ENCODE data around the gene CEP350.

CEP350 gene

DNA sequence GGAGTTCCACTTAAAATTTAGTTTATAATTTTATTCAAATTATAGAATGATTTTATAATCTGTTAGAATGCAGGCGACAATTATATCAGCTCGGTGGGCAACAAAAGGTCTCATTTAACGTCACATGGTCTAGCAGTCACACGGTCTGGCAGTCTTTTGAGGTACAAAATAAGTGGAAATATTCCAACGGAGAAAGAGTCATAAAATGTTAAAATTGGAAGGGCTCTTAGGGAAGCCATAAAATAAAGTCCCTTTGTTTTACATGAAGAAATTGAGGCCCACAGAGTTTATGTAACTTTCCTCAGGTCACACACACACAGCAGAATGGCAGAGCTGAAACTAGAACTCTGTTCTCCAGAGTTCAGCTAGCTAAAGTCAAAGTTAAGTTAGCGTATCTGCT, 115.7 kb downstream of the CEP350 start:
- FAIRE-seq, result no peak

- no peak for FAIRE-seq
These were observed 117.1 kb downstream of the CEP350 start for GRCh38 chr1:180071759-180072158.

DNA sequence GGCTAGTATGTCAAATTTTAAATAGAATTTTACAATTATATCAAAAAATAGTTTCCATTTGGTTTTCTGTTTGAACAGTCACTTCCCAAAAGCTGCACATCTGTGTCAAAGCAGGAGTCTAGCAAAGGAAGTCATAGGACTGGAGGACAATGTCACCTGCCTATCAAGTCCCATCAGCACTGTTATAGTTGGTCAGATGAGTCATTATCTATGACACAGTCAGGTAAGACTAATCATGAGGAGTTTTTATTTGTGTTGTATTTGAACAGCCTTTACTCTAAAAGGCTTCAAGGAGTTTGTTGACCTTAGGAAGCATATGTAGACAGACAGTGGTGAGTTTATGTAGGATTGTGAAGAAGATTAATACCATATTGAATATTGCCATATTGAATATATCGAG, 125.8 kb downstream of the CEP350 start:
- FAIRE-seq, result no peak

GRCh38 chr1:180081474-180081873, 126.9 kb downstream of the CEP350 start:
- FAIRE-seq, result no peak

GRCh38 chr1:180083164-180083563, 128.6 kb downstream of the CEP350 start:
- no peak for FAIRE-seq

- FAIRE-seq, result no peak
These were observed 130.3 kb downstream of the CEP350 start for GRCh38 chr1:180084867-180085266.

- FAIRE-seq, result no peak
These were observed 130.7 kb downstream of the CEP350 start for GRCh38 chr1:180085331-180085730.

DNA sequence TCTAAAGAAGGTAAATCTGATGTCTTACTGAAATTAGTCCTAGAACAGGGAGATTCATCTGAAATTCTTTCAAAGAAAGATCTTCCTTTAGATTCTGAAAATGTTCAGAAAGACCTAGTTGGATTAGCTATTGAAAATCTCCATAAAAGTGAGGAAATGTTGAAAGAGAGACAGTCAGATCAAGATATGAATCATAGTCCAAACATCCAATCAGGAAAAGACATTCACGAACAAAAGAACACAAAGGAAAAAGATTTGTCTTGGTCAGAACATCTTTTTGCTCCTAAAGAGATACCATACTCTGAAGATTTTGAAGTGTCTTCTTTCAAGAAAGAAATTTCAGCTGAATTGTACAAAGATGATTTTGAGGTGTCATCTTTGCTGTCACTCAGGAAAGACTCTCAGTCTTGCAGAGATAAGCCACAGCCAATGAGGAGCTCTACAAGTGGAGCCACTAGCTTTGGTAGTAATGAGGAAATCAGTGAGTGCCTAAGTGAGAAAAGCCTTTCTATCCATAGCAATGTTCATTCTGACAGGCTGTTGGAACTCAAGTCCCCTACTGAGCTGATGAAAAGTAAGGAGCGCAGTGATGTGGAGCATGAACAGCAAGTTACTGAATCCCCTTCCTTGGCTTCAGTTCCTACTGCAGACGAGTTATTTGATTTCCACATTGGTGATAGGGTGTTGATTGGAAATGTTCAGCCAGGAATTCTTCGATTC, 138.5 kb downstream of the CEP350 start:
- FAIRE-seq, result no peak

DNA sequence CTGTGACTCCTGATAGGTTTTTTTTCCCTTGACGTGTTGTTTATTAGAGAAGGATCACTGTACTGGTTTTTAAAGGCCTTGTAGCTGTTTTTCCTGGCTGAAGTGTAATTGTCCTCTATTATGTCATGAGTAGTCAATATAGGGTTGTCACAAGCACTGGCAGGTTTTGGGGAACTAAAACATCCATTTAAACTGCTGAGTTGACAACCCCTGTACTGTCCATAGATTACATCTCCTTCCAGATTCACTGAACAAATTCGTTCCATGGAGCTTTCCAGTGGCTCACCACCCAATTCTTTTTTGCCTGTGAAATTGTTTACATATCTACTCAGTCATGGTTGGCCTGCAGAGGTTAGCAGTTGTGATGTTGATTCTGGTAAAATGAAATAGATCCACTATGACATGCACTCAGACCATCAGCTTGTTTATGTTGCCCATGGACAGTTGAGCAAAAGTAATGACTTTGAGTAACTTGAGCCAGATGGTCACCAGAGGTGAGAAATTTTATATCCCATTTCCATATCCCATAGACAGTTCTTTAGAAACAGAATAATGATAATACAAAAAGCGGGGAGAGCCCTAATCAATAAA, 140.2 kb downstream of the CEP350 start:
- no peak for FAIRE-seq

- FAIRE-seq, result no peak
These were observed 142.1 kb downstream of the CEP350 start for GRCh38 chr1:180096584-180097325.

DNA sequence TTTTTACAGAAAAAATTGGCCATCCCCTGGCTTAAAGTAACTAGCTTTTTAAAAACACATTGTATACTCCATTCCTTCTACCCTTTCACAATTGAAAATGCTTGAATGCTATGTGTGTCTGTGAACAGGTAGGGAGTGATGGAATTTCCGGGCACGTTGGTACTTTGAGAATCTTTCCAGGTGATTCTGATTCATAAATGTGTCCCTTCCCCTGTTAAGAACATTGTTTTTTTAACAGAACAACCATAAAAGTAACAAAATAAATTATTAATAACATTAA, 142.7 kb downstream of the CEP350 start:
- FAIRE-seq, result no peak

DNA sequence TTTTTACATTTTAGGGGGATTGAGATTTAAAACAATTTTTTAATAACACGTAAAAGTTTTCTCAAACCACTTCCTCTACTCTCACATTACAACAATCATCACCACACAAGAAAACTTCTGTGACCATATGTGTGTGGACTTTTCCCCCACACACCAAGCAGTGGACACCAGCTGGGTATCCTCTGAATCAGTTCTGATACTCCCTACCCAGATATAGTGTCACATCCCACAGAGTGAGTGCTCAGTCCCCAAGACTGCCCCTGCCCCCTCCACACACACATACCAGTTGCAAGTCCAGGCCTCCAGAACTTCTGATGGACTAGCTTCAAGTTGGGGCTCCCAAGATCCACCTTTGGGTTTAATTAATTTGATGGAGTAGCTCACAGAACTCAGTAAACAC, 146.8 kb downstream of the CEP350 start:
- no peak for FAIRE-seq

DNA sequence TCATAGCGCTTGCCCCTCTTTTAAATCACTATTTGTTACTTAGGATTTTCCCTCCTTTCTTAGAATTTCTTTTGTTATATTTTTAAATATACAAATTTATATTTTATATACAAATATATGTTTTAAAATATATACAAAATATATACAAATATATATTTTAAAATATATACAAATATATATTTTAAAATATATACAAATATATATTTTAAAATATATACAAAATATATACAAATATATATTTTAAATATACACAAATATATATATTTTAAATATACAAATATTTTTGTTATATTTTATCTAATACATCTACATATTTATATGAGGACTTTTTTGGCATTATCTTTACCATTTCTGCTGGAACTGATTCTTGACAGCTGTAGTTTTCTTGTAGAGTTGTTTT, 149.2 kb downstream of the CEP350 start:
- peak; percentile 99 for FAIRE-seq

DNA sequence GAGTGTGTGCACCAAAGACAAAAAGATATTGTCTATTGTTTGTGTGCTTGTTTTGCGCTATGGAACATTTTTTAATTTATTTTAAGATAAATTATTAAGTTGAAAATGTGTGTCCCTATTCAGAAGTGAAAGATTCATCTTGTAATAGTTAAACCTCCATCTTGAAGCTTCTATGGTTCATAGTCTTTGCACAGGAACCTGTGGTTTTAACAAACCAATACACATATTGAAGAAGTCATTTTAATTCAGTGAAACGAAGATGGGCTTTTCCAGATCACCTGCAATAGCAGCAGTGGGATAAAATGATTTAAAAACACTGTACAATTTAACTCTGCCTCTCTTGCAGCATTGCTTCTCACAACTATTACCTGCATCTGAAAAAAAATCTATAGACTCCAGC, 157.5 kb downstream of the CEP350 start:
- no peak for FAIRE-seq

- no peak for FAIRE-seq
These were observed 158.5 kb downstream of the CEP350 start for GRCh38 chr1:180112984-180113647.

GRCh38 chr1:180114396-180114945, 159.9 kb downstream of the CEP350 start:
- no peak for FAIRE-seq

DNA sequence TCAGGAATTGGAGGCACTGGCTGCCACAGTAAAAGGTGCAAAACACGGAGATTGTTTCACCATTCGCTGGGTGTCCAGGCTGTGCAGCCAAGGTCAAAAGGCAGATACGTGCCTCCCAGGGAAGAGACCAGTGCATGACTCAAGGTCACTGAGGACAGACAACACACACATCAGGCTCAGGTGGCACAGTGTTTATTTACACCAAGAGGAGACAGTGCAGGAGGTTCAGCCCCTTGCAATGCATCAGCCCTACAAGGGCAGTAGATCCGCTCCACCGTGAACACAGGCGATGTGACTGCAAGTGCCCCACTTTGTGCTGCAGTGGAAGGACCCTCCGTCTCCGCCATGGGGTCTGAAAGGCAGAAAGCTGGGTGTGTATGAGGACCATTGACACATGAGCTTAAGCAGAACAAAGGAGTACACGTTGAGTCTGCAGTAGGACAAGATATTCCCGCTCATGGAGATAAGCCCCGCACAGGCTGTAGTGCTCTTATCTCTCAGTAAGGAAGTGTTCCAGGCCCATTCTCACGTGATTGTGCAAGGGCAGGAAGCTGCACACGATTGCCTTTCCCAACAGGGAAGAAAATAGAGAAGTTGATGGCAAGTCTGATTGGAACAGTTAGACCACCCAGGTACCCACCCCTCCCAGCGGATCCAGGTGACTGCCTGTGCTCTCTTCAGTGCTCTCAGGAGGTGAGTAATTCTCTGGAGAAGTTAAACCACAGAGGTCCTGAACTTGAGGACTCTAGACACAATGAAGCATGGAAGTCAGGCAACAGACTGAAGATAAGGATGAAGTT, 162.6 kb downstream of the CEP350 start:
- FAIRE-seq, result no peak

GRCh38 chr1:180117764-180118116, 163.1 kb downstream of the CEP350 start:
- FAIRE-seq, result no peak

- no peak for FAIRE-seq
These were observed 165.2 kb downstream of the CEP350 start for GRCh38 chr1:180119837-180120236.

DNA sequence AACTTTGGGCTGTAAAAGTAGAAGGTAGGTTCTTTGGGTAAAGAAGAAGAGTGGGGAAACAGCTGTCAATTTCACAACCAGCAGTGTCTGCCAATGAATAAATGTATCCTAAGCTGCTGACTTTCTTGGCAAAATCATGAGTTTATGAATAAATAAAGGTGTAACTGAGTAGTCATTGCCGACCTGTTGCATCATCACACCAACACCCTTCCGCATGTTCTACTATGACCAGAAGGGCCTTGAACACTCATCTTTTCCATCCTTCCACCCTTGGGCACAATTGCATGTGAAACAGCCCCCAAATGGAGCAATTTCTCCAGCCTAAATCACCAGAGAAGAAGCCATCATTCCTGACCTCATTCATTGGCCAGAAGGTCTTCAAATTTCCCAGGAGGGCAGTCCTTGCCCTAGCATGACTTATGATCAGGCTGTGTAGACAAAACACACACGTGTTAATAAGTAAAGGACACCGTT, 168.9 kb downstream of the CEP350 start:
- FAIRE-seq, result no peak

DNA sequence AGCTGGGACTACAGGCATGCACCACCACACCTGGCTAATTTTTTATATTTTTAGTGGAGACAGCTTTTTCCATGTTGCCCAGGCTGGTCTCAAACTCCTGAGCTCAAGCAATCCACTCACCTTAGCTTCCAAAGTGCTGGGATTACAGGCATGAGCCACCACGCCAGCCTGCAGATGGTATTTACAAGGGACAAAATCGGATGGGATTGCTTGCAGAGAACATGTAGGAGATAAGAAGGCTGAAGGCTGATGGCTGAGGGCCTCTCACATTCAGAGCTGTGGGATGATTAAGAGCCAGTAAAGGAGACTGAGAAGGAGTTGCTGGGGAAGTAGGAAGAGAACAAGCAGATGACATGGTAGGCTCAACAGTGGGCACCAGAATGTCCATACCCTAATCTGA, 176.0 kb downstream of the CEP350 start:
- no peak for FAIRE-seq

GRCh38 chr1:180131510-180131909, 176.9 kb downstream of the CEP350 start:
- no peak for FAIRE-seq

DNA sequence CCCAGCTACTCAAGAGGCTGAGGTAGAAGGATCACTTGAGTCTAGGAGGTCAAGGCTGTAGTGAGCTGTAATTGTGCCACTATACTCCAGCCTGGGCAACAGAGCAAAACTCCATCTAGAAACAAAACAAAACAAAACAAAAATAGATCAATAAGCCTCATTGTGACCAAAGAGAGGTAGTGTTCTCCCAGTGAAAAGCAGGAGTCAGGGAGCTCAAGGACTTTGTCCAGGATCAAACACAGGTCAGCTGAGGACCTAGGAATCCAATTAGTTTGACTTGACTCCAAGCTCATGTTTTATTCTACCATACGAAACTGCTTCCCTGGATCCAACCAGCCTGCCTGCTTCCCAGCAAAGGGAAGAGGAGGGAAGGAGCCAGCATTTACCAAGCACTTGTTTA, 178.6 kb downstream of the CEP350 start:
- no peak for FAIRE-seq
